A172 (cell line): Measurements from ENCODE around the gene NELFB. TPM values are rescaled to one million over a fixed set of nuclear protein-coding genes. Genes with fewer than 3 reads are reported as not detected.

Source experiments
- DNase-seq: peaks from one replicate; pipeline ENCODE4 v3.0.0-alpha.2; 2015; ENCODE audit warnings: low spot score
- total RNA-seq: library from RNA; depleted of rRNA; stranded (reverse); fragments of >200 nt; shearing (Covaris generic); gene quantifications from 2 replicates; pipeline ENCODE4 v1.2.3, GENCODE V29; 2014

Gene NELFB
- total RNA-seq, 1 experiment from 2014 or later = 104 TPM

GRCh38 chr9:137303151-137303892 lies 48.2 kb downstream of the NELFB start:
- no peak for DNase-seq

- no peak for DNase-seq
These were observed 48.8 kb downstream of the NELFB start for GRCh38 chr9:137303893-137304382.

GRCh38 chr9:137304383-137305059 lies 49.4 kb downstream of the NELFB start:
- no peak for DNase-seq

- no peak for DNase-seq
These were observed 50.1 kb downstream of the NELFB start for GRCh38 chr9:137305060-137305797.

GRCh38 chr9:137305798-137306065 lies 50.6 kb downstream of the NELFB start:
- DNase-seq = no peak

GRCh38 chr9:137306066-137306849 lies 51.1 kb downstream of the NELFB start:
- no peak for DNase-seq

GRCh38 chr9:137306850-137307254 lies 51.7 kb downstream of the NELFB start:
- DNase-seq = no peak

- no peak for DNase-seq
These were observed 52.3 kb downstream of the NELFB start for GRCh38 chr9:137307255-137308056.

GRCh38 chr9:137308057-137308619 lies 53.0 kb downstream of the NELFB start:
- DNase-seq = no peak

GRCh38 chr9:137309368-137310188 lies 54.5 kb downstream of the NELFB start:
- DNase-seq = no peak

GRCh38 chr9:137310189-137311052 lies 55.3 kb downstream of the NELFB start:
- DNase-seq = no peak

GRCh38 chr9:137311171-137311985 lies 56.3 kb downstream of the NELFB start:
- peak; percentile 81 for DNase-seq

- no peak for DNase-seq
These were observed 57.1 kb downstream of the NELFB start for GRCh38 chr9:137311986-137312851.

- no peak for DNase-seq
These were observed 57.8 kb downstream of the NELFB start for GRCh38 chr9:137312852-137313325.

GRCh38 chr9:137313326-137313936 lies 58.3 kb downstream of the NELFB start:
- no peak for DNase-seq

- no peak for DNase-seq
These were observed 58.9 kb downstream of the NELFB start for GRCh38 chr9:137313956-137314560.
